Astrocyte (in vitro differentiated cells and primary cell): ENCODE results near the gene ANKFY1.

ENCODE experiments used
- CTCF ChIP-seq: IDR thresholded peaks from 2 replicates; pipeline ENCODE4 v1.5.1; 2011; ENCODE audit warnings: low read depth, mild to moderate bottlenecking, inconsistent platforms, low read length, moderate library complexity; ENCODE audit not compliant: insufficient read depth
- EZH2 ChIP-seq: IDR thresholded peaks from 2 replicates; pipeline ENCODE4 v1.6.1; 2012; ENCODE audit warnings: mild to moderate bottlenecking, low read length, inconsistent platforms; ENCODE audit not compliant: insufficient read depth

- TF ChIP-seq CTCF = no peak
- TF ChIP-seq EZH2 = no peak
Observed at GRCh38 chr17:4120332-4120731, 143.4 kb downstream of the ANKFY1 start.
